MCF 10A (cell line): ENCODE measurements around the gene AIFM2. TPM values are rescaled to one million over a fixed set of nuclear protein-coding genes. Genes with fewer than 3 reads are reported as not detected.
"Not testable (repeated sequence)": the region's sequence is repeated elsewhere in the genome, so short reads cannot be mapped to it uniquely, and the experiment has no call there.

Source experiments
- Bru-seq: library from RNA; stranded (reverse); fragments of 400-500 nt; gene quantifications from one replicate; lab custom pipeline; 2021; lab: Mats Ljungman, UMichigan
- BruChase-seq, 2 experiments: library from RNA; stranded (reverse); fragments of 400-500 nt; gene quantifications; one replicate each; lab custom pipeline; 2021; lab: Mats Ljungman, UMichigan
- BruUV-seq: library from RNA; stranded (reverse); fragments of 400-500 nt; replicated peaks from 2 replicates; lab custom pipeline; 2021; lab: Mats Ljungman, UMichigan
- CTCF ChIA-PET: fragments of 300-600 bp; sonication (Branson Sonifier 250); formaldehyde crosslinking; extraction: SDS; loops from one replicate; lab custom pipeline; 2021; ENCODE audit warnings: antibody characterized with exemption, inconsistent platforms; lab: Yijun Ruan, JAX
- POLR2A ChIA-PET: fragments of 300-600, 350-650 bp; sonication (Branson Sonifier 250); formaldehyde crosslinking; extraction: SDS; loops from one replicate; lab custom pipeline; 2020; ENCODE audit warnings: antibody characterized with exemption, inconsistent platforms; lab: Yijun Ruan, JAX
- DNase-seq: peaks from one replicate; pipeline ENCODE4 v3.0.0-alpha.2; 2018; ENCODE audit not compliant: unreplicated experiment
- H3K27ac Mint-ChIP-seq: one replicate; pipeline ENCODE4 v1.8.0; 2022; ENCODE audit warnings: mild to moderate bottlenecking, low read depth, mixed read lengths; ENCODE audit not compliant: unreplicated experiment
- H3K27me3 Mint-ChIP-seq: one replicate; pipeline ENCODE4 v1.8.0; 2022; ENCODE audit warnings: mixed read lengths; ENCODE audit not compliant: insufficient read depth, unreplicated experiment
- H3K36me3 Mint-ChIP-seq: one replicate; pipeline ENCODE4 v1.8.0; 2022; ENCODE audit warnings: mild to moderate bottlenecking, moderate library complexity, mixed read lengths; ENCODE audit not compliant: insufficient read depth, unreplicated experiment
- H3K4me1 Mint-ChIP-seq: one replicate; pipeline ENCODE4 v1.8.0; 2022; ENCODE audit warnings: mixed read lengths; ENCODE audit not compliant: insufficient read depth, unreplicated experiment
- H3K4me3 Mint-ChIP-seq: one replicate; pipeline ENCODE4 v1.8.0; 2022; ENCODE audit warnings: mild to moderate bottlenecking, moderate library complexity, mixed read lengths; ENCODE audit not compliant: unreplicated experiment
- H3K9me3 Mint-ChIP-seq: one replicate; pipeline ENCODE4 v1.8.0; 2022; ENCODE audit warnings: mixed read lengths; ENCODE audit not compliant: unreplicated experiment
- CTCF ChIP-seq: fragments of 200-600 bp; IDR thresholded peaks from one replicate; pipeline ENCODE4 v1.8.0; 2022; ENCODE audit warnings: antibody characterized with exemption, mild to moderate bottlenecking; ENCODE audit not compliant: unreplicated experiment
- intact Hi-C: fragments of 100-400 bp; cut with micrococcal nuclease; formaldehyde crosslinking; loops from 2 replicates; pipeline ENCODE4 v1.14.1; 2022
- long read RNA-seq: library from polyadenylated mRNA; stranded (forward); transcript quantifications from one replicate; pipeline ENCODE4 v2.0.0, GENCODE V29; 2022
- total RNA-seq: library from RNA; stranded (reverse); gene quantifications from 2 replicates; pipeline ENCODE4 v1.2.3, GENCODE V29; 2022

The AIFM2 gene
- total RNA-seq, result 19.2 and 21.9 TPM in 2 replicates
- Bru-seq, nascent RNA, result percentile 74 among the genes with signal in this experiment
- BruChase-seq, experiment 1, labeled RNA remaining after a 6-hour chase, result percentile 66 among the genes with signal in this experiment
- percentile 70 among the genes with signal in this experiment for BruChase-seq, experiment 2, labeled RNA remaining after a 2-hour chase
- long read RNA-seq, transcript AIFM2-204 (9 exons, 3,247 nt), result minor isoform, 12 of 78 reads
- long read RNA-seq, transcript AIFM2-201 (9 exons, 3,243 nt), result major isoform, 36 of 78 reads
- long read RNA-seq, partial matches to known transcripts, result 6 of 78 reads
- long read RNA-seq, other reads (novel, unspliced or antisense), result 24 of 78 reads

- ChIA-PET POLR2A (interaction anchor here (0.7 to 3.3 kb wide), 5 partner anchors 10 to 405 kb away, joined by 3 to 33 read pairs (median 3); partner anchors contain the start of gene TYSND1), CTCF (interaction anchor here (3.0 to 8.0 kb wide), 2 partner anchors 15 to 17 kb away, joined by 9 to 81 read pairs; no protein-coding TSS in a partner anchor)
- Mint-ChIP-seq H3K27me3 (no peaks in the 10 kb centered on the region), H3K4me3 (peak within 1 kb of the TSS; percentile 81), H3K27ac (peak within 1 kb of the TSS; percentile 91), H3K9me3 (no peaks in the 10 kb centered on the region), H3K4me1 (peaks cover 26% of the 10 kb centered on the region), H3K36me3 (no peaks in the 10 kb centered on the region)
- no TSS peak for BruUV-seq
- DNase-seq, result peak; percentile 81
- TF ChIP-seq CTCF, result no peak
- intact Hi-C loops, result no loop called here
Observed at GRCh38 chr10:70132098-70133029, at the start of gene AIFM2. AIFM2 (minus strand) TSS chr10:70132825; CDS start chr10:70124084, 8,741 bp downstream.

GRCh38 chr10:70179209-70179608 is 46.6 kb upstream of the AIFM2 start:
- POLR2A ChIA-PET, result interaction anchor here (0.8 to 1.3 kb wide), 2 partner anchors 9 to 225 kb away, joined by 3 to 4 read pairs; partner anchors contain the start of genes EIF4EBP2 and SAR1A
- H3K27ac Mint-ChIP-seq, BruUV-seq, intact Hi-C loops, H3K36me3 Mint-ChIP-seq, H3K4me3 Mint-ChIP-seq, DNase-seq, CTCF ChIA-PET, H3K4me1 Mint-ChIP-seq: not testable (repeated sequence)
- Mint-ChIP-seq H3K27me3 (peaks cover 16% of the 10 kb centered on the region), H3K9me3 (peaks cover 16% of the 10 kb centered on the region)

GRCh38 chr10:70178139-70178725 is 45.6 kb upstream of the AIFM2 start:
- intact Hi-C loops, result no loop called here
- DNase-seq, result no peak
- H3K4me1 Mint-ChIP-seq, result peaks cover 7% of the 10 kb centered on the region
- no TSS peak for BruUV-seq
- H3K27ac Mint-ChIP-seq, result no peak overlapping the region
- POLR2A ChIA-PET, result interaction anchor here (1.2 to 1.3 kb wide), 2 partner anchors 8 to 209 kb away, joined by 3 read pairs; no protein-coding TSS in a partner anchor
- no peak overlapping the region for H3K4me3 Mint-ChIP-seq
- H3K9me3 Mint-ChIP-seq, result peaks cover 16% of the 10 kb centered on the region
- no peak for TF ChIP-seq CTCF
- H3K27me3 Mint-ChIP-seq, result peaks cover 6% of the 10 kb centered on the region
- CTCF ChIA-PET, result interaction anchor here (2.3 kb wide), 1 partner anchor 62 kb away, joined by 8 read pairs; no protein-coding TSS in a partner anchor
- H3K36me3 Mint-ChIP-seq, result no peaks in the 10 kb centered on the region

GRCh38 chr10:70176441-70176840 is 43.8 kb upstream of the AIFM2 start:
- Mint-ChIP-seq H3K4me3 (no peak overlapping the region), H3K27me3 (no peaks in the 10 kb centered on the region), H3K4me1 (peaks cover 7% of the 10 kb centered on the region), H3K9me3 (peaks cover 16% of the 10 kb centered on the region), H3K36me3 (no peaks in the 10 kb centered on the region), H3K27ac (no peak overlapping the region)
- ChIA-PET POLR2A (interaction anchor here (0.6 to 1.1 kb wide), 2 partner anchors 16 to 324 kb away, joined by 3 read pairs; no protein-coding TSS in a partner anchor), CTCF (interaction anchor here (1.2 to 2.3 kb wide), 2 partner anchors 41 to 60 kb away, joined by 3 to 8 read pairs; no protein-coding TSS in a partner anchor)
- no TSS peak for BruUV-seq
- no peak for TF ChIP-seq CTCF
- DNase-seq, result no peak
- intact Hi-C loops, result no loop called here
